Osteocyte (in vitro differentiated cells): Measurements from ENCODE around the gene VPREB1. TPM values are rescaled to one million over a fixed set of nuclear protein-coding genes. Genes with fewer than 3 reads are reported as not detected.
"Not testable (repeated sequence)": the region's sequence is repeated elsewhere in the genome, so short reads cannot be mapped to it uniquely, and the experiment has no call there.

Experiments
- DNase-seq: peaks from one replicate; pipeline ENCODE4 v3.0.0; 2021; ENCODE audit warnings: mixed read lengths; ENCODE audit not compliant: unreplicated experiment; ENCODE audit errors: extremely low spot score
- H3K27ac Mint-ChIP-seq: one replicate; pipeline ENCODE4 v1.8.0; 2021; ENCODE audit warnings: mild to moderate bottlenecking, mixed read lengths; ENCODE audit not compliant: unreplicated experiment
- H3K27me3 Mint-ChIP-seq: one replicate; pipeline ENCODE4 v1.8.0; 2021; ENCODE audit warnings: mixed read lengths; ENCODE audit not compliant: unreplicated experiment
- H3K36me3 Mint-ChIP-seq: one replicate; pipeline ENCODE4 v1.8.0; 2021; ENCODE audit warnings: mixed read lengths; ENCODE audit not compliant: unreplicated experiment
- H3K4me1 Mint-ChIP-seq: one replicate; pipeline ENCODE4 v1.8.0; 2021; ENCODE audit warnings: mixed read lengths; ENCODE audit not compliant: unreplicated experiment
- H3K4me3 Mint-ChIP-seq: one replicate; pipeline ENCODE4 v1.8.0; 2021; ENCODE audit warnings: mild to moderate bottlenecking, moderate library complexity, mixed read lengths; ENCODE audit not compliant: unreplicated experiment
- H3K9me3 Mint-ChIP-seq: one replicate; pipeline ENCODE4 v1.8.0; 2021; ENCODE audit warnings: mixed read lengths; ENCODE audit not compliant: unreplicated experiment
- total RNA-seq: library from RNA; stranded (reverse); gene quantifications from 2 replicates; pipeline ENCODE4 v1.2.1, GENCODE V29; 2021
- TF ChIP-seq, protein P1 (sequence below): fragments of 200-600 bp; sonication (generic); IDR thresholded peaks from 2 replicates; pipeline ENCODE4 v1.5.0; 2021; ENCODE audit warnings: antibody characterized with exemption, mild to moderate bottlenecking, moderate library complexity

The VPREB1 gene
- total RNA-seq, 1 donor from 2014 or later = not detected

DNA sequence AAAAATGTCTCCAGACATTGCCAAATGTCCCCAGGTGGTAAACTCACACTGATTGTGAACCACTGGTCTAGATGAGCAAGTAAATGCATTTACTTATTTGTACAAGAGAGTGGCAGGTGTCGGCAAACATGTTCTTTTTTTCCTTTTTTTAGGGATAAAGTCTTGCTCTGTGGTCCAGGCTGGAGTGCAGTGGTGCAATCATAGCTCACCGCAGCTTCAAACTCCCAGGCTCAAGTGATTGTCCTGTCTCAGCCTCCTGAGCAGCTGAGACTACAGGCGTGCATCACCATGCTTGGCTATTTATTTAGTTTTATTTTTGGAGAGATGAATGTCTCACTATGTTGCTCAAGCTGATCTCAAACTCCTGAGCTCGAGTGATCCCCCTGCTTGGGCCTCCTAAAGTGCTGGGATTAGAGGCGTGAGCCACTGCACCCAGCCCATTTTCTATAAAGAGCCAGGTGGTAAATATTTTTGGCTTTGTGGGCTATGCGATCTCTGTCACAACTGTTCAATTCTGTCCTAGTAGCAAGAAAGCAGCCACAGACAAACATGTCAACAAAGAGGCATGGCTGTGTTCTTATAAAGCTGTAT lies 1.4 kb downstream of the VPREB1 start:
- DNase-seq = no peak
- H3K27me3 Mint-ChIP-seq = peaks cover 51% of the 10 kb centered on the region
- H3K9me3 Mint-ChIP-seq = no peaks in the 10 kb centered on the region
- no peaks in the 10 kb centered on the region for H3K36me3 Mint-ChIP-seq
- H3K27ac Mint-ChIP-seq = no peak overlapping the region
- no peaks in the 10 kb centered on the region for H3K4me1 Mint-ChIP-seq
- TF ChIP-seq, protein P1, sequence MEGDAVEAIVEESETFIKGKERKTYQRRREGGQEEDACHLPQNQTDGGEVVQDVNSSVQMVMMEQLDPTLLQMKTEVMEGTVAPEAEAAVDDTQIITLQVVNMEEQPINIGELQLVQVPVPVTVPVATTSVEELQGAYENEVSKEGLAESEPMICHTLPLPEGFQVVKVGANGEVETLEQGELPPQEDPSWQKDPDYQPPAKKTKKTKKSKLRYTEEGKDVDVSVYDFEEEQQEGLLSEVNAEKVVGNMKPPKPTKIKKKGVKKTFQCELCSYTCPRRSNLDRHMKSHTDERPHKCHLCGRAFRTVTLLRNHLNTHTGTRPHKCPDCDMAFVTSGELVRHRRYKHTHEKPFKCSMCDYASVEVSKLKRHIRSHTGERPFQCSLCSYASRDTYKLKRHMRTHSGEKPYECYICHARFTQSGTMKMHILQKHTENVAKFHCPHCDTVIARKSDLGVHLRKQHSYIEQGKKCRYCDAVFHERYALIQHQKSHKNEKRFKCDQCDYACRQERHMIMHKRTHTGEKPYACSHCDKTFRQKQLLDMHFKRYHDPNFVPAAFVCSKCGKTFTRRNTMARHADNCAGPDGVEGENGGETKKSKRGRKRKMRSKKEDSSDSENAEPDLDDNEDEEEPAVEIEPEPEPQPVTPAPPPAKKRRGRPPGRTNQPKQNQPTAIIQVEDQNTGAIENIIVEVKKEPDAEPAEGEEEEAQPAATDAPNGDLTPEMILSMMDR = no peak
- no peak overlapping the region for H3K4me3 Mint-ChIP-seq

DNA sequence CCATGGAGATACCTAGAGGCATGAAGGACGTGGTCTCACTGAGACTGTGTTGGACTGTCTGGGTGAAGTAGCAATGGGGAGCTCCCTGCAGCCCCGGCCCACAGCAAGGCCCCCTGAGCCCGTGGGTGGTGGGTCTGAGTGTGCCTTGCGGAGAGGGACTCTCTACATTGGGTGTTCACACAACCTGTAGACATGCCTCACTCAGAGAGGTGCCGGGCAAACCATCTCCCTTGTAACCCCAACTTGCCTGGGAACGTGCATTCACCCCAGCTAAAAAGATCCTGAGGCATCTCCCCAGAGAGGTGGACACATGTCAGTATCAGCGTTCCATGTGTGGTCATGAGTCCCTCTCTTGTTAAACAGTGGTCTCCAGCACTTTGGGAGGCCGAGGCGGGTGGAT lies 2.1 kb downstream of the VPREB1 start:
- TF ChIP-seq, protein P1 = no peak
- Mint-ChIP-seq H3K27me3 (peaks cover 46% of the 10 kb centered on the region), H3K4me3 (no peak overlapping the region), H3K36me3 (no peaks in the 10 kb centered on the region), H3K9me3 (no peaks in the 10 kb centered on the region), H3K27ac (no peak overlapping the region), H3K4me1 (no peaks in the 10 kb centered on the region)
- DNase-seq = no peak

DNA sequence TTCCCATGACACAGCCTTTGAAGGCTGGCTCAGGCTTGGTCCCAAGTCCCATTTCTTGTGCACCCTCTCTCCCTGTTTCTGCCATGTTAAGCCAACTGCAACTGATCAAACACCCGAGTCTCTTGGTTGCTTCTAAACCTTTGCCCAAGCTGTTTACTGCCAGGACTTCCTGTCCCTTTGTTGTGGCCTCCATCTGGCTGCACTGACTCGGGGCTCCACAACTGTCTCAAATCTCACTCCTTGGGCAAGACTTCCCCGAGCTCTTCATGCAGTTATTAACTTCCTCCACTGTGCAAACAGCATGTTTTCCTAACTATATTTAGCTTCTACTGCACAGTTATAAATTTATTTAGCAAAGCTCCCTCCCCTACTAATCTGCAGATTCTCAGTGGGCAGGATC lies 4.3 kb downstream of the VPREB1 start:
- Mint-ChIP-seq H3K27ac (no peak overlapping the region), H3K4me3 (no peak overlapping the region), H3K27me3 (peaks cover 32% of the 10 kb centered on the region), H3K9me3 (no peaks in the 10 kb centered on the region), H3K36me3 (no peaks in the 10 kb centered on the region), H3K4me1 (no peaks in the 10 kb centered on the region)
- TF ChIP-seq, protein P1 = no peak
- DNase-seq = peak; percentile 25

DNA sequence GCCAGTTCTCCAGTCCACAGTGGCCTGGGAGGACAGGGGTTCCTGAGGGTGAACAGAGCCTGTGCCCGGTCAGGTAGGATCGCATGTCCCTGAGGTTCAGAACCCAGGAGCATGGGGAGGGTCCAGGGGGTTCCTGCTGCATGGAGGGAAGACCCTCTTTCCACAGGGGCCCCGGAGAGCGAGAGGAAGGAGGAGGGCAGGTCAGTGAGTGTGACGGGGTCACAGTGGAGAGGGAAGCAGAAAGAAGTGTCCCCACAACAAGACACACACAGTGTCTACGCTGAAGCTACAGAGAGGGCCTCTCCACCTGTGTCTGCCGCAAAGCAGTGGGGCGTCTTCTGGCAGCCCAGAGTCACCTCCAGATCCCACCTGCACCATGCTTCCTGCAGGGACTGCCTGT lies 6.1 kb downstream of the VPREB1 start:
- not testable (repeated sequence) for H3K9me3 Mint-ChIP-seq, H3K4me1 Mint-ChIP-seq, H3K36me3 Mint-ChIP-seq, H3K27ac Mint-ChIP-seq, H3K4me3 Mint-ChIP-seq
- H3K27me3 Mint-ChIP-seq = peaks cover 29% of the 10 kb centered on the region
- DNase-seq = peak; percentile 65

DNA sequence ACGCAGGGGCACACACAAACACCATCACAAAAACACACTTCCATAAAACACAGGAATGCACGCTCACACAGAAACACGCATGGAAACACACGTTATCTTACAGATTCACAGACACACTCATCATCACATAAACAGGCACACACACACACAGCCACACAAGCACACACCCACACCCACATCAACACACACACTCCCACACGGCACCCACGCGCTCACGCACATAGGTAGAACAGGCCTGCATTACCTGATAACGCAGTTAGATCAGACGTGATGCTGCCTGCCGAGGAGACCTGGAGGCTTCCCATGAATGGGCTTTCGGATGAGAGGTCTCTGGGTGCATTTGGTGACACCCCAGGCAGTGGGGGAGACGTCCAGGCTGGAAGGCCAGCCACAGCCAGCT lies 11.5 kb downstream of the VPREB1 start:
- DNase-seq = peak; percentile 13
- H3K36me3 Mint-ChIP-seq, H3K4me1 Mint-ChIP-seq, H3K4me3 Mint-ChIP-seq, H3K27ac Mint-ChIP-seq, H3K9me3 Mint-ChIP-seq: not testable (repeated sequence)
- H3K27me3 Mint-ChIP-seq = peaks cover 16% of the 10 kb centered on the region

DNA sequence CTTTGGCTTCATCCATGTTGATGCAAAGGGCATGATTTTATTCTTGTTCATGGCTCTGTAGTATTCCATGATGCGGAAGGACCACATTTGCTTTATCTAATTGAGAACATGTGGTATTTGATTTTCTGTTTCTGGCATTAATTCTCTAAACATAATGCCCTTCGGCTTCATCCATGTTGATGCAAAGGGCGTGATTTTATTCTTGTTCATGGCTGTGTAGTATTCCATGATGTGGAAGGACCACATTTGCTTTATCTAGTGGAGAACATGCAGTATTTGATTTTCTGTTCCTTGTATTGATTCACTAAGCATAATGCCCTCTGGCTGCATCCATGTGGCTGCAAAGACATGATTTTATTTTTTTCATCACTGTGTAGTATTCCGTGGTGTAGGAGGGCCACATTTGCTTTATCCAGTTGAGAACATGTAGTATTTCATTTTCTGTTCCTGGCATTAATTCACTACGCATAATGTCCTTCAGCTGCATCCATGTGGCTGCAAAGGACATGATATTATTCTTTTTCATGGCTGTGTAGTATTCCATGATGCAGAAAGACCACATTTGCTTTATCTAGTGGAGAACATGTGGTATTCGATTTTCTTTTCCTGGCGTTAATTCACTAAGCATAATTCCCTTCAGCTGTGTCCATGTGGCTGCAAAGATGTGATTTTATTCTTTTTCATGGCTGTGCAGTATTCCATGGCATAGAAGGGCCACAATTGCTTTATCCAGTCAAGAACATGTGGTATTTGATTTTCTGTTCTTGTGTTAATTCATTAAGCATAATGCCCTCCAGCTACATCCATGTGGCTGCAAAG lies 14.2 kb downstream of the VPREB1 start:
- H3K36me3 Mint-ChIP-seq, H3K4me3 Mint-ChIP-seq, DNase-seq, H3K27ac Mint-ChIP-seq, H3K9me3 Mint-ChIP-seq, H3K4me1 Mint-ChIP-seq: not testable (repeated sequence)
- peaks cover 16% of the 10 kb centered on the region for H3K27me3 Mint-ChIP-seq

DNA sequence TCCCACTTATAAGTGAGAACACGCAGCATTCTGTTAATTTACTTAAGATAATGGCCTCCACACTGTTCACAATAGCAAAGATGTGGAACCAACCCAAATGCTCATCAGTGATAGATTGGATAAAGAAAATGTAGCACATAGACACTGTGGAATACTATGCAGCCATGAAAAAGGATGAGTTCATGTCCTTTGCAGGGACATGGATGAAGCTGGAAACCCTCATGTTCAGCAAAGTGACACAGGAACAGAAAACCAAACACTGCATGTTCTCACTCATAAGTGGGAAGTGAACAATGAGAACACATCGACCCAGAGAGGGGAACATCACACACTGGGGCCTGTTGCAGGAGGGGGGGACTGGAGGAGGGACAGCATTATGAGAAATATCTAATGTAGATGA lies 15.6 kb downstream of the VPREB1 start:
- not testable (repeated sequence) for H3K4me3 Mint-ChIP-seq, H3K9me3 Mint-ChIP-seq, H3K27me3 Mint-ChIP-seq, H3K36me3 Mint-ChIP-seq, H3K4me1 Mint-ChIP-seq, H3K27ac Mint-ChIP-seq, DNase-seq

DNA sequence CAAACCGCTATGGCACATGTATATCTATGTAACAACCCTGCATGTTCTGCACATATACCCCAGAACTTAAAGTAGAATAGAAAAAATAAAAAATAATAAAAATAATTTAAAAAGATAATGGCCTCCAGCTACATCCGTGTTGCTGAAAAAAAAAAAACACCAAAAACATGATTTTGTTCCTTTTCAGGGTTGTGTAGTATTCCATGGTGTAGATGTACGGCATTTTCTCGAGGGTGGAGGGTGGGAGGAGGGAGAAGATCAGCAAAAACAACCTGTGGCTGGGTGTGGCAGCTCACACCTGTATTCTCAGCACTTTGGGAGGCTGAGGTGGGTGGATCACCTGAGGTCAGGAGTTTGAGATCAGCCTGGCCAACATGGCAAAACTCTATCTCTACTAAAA lies 16.0 kb downstream of the VPREB1 start:
- H3K9me3 Mint-ChIP-seq, H3K27me3 Mint-ChIP-seq, H3K4me3 Mint-ChIP-seq, H3K36me3 Mint-ChIP-seq, H3K4me1 Mint-ChIP-seq, H3K27ac Mint-ChIP-seq, DNase-seq: not testable (repeated sequence)

DNA sequence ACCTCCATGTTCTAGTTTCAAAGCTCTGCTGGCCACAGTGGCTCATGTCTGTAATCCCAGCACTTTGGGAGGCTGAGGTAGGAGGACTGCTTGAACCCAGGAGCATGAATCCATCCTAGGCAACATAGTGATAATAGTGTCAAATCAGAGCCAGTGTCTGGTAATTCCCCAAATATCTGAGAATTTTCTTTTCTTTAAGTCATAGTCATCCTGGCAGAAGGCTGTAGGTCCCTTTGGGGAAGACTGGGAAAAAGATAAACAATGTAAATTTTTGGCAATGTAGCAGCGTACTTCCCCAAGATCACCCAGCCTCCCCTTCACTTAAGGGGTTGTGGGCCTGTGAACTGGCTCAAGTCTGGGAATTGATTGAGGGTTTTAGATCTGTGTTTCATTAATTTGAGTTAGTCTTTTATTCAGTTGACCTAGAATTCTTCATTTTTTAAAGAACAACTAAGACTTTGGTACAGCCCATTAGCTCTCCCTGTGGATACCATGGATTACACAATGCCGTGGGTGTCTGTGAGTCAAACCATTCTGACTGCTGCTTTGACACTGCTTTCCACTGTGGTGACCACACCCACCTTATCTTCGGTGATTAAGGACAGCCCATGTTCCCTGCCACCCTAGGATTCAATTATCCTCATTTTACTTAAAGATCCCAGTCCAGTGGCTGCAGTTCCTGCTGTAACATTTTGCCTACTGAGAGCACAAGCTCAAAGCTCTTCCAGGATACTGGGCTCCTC lies 17.9 kb downstream of the VPREB1 start:
- not testable (repeated sequence) for H3K27me3 Mint-ChIP-seq, H3K4me1 Mint-ChIP-seq, H3K36me3 Mint-ChIP-seq, H3K4me3 Mint-ChIP-seq, DNase-seq, H3K27ac Mint-ChIP-seq, H3K9me3 Mint-ChIP-seq
